ENCODE measurements around the gene DHX34. TPM values are rescaled to one million over a fixed set of nuclear protein-coding genes. Genes with fewer than 3 reads are reported as not detected.
A peak's percentile ranks its signal among the peaks of the same experiment; 100 is the strongest.

Gene DHX34
- total and polyA plus RNA-seq, 8 donors: 9.4 to 18.2 (median 14.9) TPM

DNA sequence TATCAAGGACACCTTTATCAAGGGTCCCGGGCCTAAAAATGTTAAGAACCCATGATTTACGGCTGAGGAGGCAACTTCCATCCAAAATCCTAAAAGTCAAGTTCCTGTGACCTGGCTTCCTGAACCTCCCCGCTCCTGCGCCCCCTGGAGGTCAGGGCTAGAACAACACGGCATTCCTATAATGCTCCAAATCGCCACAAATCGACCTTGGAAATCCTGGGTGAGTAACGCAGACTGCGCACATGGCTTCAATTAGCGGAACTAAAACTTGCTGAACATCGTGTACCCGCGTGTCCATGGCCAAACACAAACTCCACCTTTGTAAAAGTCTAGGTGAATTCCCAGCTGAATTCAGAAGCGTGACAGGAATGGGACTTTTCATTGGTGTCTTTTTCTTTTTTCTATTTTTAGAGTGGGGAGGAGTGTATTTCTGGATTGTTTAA is 43.8 kb upstream of the DHX34 start:
- TF ChIP-seq, protein P1, sequence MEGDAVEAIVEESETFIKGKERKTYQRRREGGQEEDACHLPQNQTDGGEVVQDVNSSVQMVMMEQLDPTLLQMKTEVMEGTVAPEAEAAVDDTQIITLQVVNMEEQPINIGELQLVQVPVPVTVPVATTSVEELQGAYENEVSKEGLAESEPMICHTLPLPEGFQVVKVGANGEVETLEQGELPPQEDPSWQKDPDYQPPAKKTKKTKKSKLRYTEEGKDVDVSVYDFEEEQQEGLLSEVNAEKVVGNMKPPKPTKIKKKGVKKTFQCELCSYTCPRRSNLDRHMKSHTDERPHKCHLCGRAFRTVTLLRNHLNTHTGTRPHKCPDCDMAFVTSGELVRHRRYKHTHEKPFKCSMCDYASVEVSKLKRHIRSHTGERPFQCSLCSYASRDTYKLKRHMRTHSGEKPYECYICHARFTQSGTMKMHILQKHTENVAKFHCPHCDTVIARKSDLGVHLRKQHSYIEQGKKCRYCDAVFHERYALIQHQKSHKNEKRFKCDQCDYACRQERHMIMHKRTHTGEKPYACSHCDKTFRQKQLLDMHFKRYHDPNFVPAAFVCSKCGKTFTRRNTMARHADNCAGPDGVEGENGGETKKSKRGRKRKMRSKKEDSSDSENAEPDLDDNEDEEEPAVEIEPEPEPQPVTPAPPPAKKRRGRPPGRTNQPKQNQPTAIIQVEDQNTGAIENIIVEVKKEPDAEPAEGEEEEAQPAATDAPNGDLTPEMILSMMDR (IDR thresholded peaks at IDR 0.05): peak; percentile 88 to 94
- Histone ChIP-seq H3K9me3 (no peaks in the 10 kb centered on the region), H3K27me3 (peaks cover 0 to 9% of the 10 kb centered on the region in 2 donors), H3K4me3 (no peak overlapping the region), H3K36me3 (no peaks in the 10 kb centered on the region), H3K27ac (no peak overlapping the region), H3K4me1 (peaks cover 0 to 37% of the 10 kb centered on the region in 2 donors)
- intact Hi-C loops (cut with DNase I): no loop called here
- ATAC-seq: peak; percentile 85
- peak in 2 of 4 donors; percentile 71 to 91 for DNase-seq

DNA sequence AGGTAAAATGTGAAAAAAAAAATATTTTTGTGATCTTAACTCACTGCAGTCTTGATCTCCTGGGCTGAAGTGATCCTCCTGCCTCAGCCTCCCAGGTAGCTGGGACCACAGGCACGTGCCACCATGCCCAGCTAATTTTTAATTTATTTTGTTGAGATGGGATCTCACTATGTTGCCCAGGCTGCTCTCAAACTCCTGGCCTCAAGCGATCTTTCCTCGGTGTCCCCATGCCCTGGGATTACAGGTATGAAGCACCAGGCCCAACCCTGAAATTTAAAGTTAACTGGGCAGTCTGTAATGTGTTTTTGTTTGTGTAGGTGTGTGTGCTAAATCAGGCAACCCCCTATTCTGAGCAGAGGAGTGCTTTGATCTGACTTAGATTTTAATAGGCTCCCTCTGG is 42.8 kb upstream of the DHX34 start:
- Histone ChIP-seq H3K9me3 (no peaks in the 10 kb centered on the region), H3K4me3 (no peak overlapping the region), H3K27ac (no peak overlapping the region), H3K27me3 (peaks cover 0 to 19% of the 10 kb centered on the region in 2 donors), H3K36me3 (peaks cover 0 to 1% of the 10 kb centered on the region in 2 donors), H3K4me1 (peaks cover 0 to 38% of the 10 kb centered on the region in 2 donors)
- intact Hi-C loops (cut with DNase I): no loop called here
- TF ChIP-seq, protein P1 (IDR thresholded peaks at IDR 0.05): no peak
- ATAC-seq: no peak
- no peak for DNase-seq

DNA sequence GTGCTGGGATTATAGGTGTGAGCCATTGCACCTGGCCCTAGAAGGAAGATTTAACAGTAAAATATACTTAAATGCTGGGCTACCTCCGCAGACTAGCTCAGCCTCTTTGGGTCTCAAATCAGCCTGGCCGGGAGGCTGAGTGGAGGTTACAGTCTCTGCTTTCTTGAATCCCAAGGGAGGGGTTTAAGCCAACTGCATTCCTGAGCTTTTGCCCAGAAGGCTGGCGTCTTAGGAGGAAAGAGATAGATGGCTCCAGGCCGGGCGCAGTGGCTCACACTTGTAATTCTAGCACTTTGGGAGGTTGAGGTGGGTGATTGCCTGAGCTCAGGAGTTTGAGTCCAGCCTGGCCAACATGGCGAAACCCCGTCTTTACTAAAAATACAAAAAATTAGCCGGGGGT is 40.1 kb upstream of the DHX34 start:
- H3K27ac ChIP-seq: peak overlapping the region in 1 of 2 donors; percentile 88
- intact Hi-C loops (cut with DNase I): no loop called here
- DNase-seq (no peak), ATAC-seq (no peak)
- H3K4me1 ChIP-seq: peaks cover 0 to 51% of the 10 kb centered on the region in 2 donors
- no peaks in the 10 kb centered on the region for H3K9me3 ChIP-seq
- H3K36me3 ChIP-seq: peaks cover 0 to 19% of the 10 kb centered on the region in 2 donors
- TF ChIP-seq, protein P1 (IDR thresholded peaks at IDR 0.05): no peak
- H3K4me3 ChIP-seq: peak overlapping the region in 1 of 2 donors; percentile 58
- peaks cover 0 to 21% of the 10 kb centered on the region in 2 donors for H3K27me3 ChIP-seq

DNA sequence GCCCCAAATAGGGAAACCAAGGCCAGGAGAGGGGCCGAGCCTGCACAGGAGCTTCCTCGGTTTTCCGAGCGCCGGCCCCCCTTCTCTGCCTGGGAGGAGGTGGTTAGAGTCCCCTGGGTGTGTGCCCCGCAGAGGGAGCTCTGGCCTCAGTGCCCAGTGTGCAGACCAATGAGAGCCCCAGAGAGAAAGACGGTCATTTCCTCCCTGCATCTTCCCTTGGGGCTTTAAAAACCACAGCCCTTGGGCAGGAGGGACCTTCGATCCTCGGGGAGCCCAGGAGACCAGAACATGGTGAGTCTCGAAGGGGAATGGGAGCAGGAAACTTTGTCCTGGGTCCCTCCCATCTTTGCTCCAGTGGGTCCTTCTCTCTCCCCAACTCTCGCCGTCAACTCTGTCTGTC is 39.5 kb upstream of the DHX34 start, which contains the start of gene C5AR1:
Gene C5AR1 (plus strand): TSS at position 254 of the 400 bp plus-strand sequence. CDS start 35 bp downstream, at position 289.
- Histone ChIP-seq H3K27ac (peak within 1 kb of the TSS; percentile 71 to 88), H3K4me3 (peak within 1 kb of the TSS; percentile 7 to 58)

DNA sequence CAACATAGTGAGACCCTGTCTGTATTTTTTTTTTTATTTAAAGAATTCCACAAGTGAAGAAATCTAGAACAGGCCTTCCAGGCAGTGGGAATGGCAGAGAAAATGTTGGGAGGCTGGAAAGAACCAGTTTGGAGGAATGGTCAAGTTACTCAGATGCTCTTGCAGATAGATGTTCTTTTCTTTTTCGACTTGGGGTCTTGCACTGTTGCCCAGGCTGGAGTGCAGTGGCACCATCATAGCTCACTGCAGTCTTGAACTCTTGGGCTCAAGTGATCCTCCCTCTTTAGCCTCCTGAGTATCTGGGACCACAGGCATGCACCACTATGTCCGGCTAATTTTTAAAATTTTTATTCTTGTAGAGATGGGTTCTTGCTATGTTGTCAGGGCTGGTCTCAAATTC is 38.8 kb upstream of the DHX34 start:
- Histone ChIP-seq H3K36me3 (peaks cover 0 to 19% of the 10 kb centered on the region in 2 donors), H3K4me3 (peak overlapping the region; percentile 7 to 58), H3K27me3 (peaks cover 0 to 21% of the 10 kb centered on the region in 2 donors), H3K9me3 (no peaks in the 10 kb centered on the region), H3K4me1 (peaks cover 0 to 51% of the 10 kb centered on the region in 2 donors), H3K27ac (peak overlapping the region; percentile 71 to 88)
- DNase-seq: no peak
- ATAC-seq: no peak
- intact Hi-C loops (cut with DNase I): no loop called here
- TF ChIP-seq, protein P1 (IDR thresholded peaks at IDR 0.05): no peak

More for the DNA sequence above, 39.5 kb upstream of the DHX34 start, which contains the start of gene C5AR1:
- peaks cover 0 to 19% of the 10 kb centered on the region in 2 donors for H3K36me3 ChIP-seq
- H3K27me3 ChIP-seq: peaks cover 0 to 21% of the 10 kb centered on the region in 2 donors
- peak; percentile 66 for ATAC-seq
- intact Hi-C loops (cut with DNase I): no loop called here
- H3K9me3 ChIP-seq: no peaks in the 10 kb centered on the region
- DNase-seq: peak in 2 of 4 donors; percentile 79 to 90
- TF ChIP-seq, protein P1 (IDR thresholded peaks at IDR 0.05): no peak
- peaks cover 0 to 55% of the 10 kb centered on the region in 2 donors for H3K4me1 ChIP-seq

Data from left lung (tissue), 10 donors.